ENCODE data around the gene PER2. TPM values are rescaled to one million over a fixed set of nuclear protein-coding genes. Genes with fewer than 3 reads are reported as not detected.

Gene PER2
- total and polyA plus RNA-seq, 2 of the 13 experiments (the other 11 are each of a cell fraction or from before 2014, with no cell fraction given): 5.1 to 9.4 TPM

DNA sequence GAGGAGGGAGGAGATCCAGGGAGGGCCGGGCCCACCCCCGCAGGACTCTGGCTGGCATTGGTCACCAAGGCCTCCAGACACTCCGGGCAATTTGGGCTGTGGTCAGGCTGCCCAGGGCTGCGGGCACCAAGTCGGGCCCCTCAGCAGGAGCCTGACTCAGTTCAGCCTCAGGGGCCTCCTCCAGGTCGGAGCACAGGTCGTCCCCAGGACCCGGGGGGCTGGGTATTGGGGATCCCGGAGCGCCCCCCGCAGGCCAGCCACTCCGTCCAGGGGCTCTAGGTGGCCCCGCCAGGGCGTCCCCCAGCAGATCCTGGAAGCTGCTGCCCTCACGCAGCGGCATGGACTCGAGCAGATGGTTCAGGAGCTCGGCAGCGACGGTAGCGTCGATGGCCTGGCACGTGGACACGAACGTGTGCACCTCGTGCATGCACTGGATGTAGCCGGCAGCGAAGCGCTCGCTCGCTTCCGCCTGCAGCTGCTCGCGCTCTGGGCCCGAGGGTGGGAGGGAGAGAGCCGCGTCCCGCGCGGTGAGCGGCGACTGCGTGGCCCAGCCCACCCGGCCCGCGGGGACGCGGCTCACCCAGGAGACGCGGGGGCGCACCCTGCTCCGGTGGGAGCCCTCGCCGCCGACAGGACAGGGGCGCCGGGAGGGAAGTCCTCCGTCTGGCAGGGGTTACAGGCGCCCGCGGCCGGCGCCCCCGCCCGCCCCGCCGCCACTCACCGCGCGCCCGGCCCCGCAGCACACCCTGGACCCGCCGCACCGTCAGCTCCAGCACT, 49.5 kb downstream of the PER2 start (continued):
- TF ChIP-seq, protein P1, sequence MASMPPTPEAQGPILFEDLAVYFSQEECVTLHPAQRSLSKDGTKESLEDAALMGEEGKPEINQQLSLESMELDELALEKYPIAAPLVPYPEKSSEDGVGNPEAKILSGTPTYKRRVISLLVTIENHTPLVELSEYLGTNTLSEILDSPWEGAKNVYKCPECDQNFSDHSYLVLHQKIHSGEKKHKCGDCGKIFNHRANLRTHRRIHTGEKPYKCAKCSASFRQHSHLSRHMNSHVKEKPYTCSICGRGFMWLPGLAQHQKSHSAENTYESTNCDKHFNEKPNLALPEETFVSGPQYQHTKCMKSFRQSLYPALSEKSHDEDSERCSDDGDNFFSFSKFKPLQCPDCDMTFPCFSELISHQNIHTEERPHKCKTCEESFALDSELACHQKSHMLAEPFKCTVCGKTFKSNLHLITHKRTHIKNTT (CRISPR knock-in tag; IDR thresholded peaks at IDR 0.05): no peak
- TF ChIP-seq ZSCAN20 (CRISPR knock-in tag; IDR thresholded peaks at IDR 0.05; ENCODE audit: borderline replicate concordance): peak; percentile 99
- peak; percentile 99 for TF ChIP-seq ZNF766 (CRISPR knock-in tag; IDR thresholded peaks at IDR 0.05; ENCODE audit: borderline replicate concordance)
- no peak for TF ChIP-seq PHB2 (IDR thresholded peaks at IDR 0.05; ENCODE audit: partially characterized antibody)
- peak; percentile 95; the same call in 1 of the 2 replicates for TF ChIP-seq ATRX (CRISPR knock-in tag; IDR thresholded peaks at IDR 0.05; ENCODE audit: borderline replicate concordance)
- no peak for TF ChIP-seq SIN3B (IDR thresholded peaks at IDR 0.05; ENCODE audit: low read length)
- TF ChIP-seq, protein P2, sequence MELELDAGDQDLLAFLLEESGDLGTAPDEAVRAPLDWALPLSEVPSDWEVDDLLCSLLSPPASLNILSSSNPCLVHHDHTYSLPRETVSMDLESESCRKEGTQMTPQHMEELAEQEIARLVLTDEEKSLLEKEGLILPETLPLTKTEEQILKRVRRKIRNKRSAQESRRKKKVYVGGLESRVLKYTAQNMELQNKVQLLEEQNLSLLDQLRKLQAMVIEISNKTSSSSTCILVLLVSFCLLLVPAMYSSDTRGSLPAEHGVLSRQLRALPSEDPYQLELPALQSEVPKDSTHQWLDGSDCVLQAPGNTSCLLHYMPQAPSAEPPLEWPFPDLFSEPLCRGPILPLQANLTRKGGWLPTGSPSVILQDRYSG (CRISPR knock-in tag; IDR thresholded peaks at IDR 0.05): peak; percentile 99
- TF ChIP-seq HDAC1 (CRISPR knock-in tag; IDR thresholded peaks at IDR 0.05): 0 out of 2 replicates have a peak, but pooled peaks have one; percentile 42
- TF ChIP-seq THYN1 (CRISPR knock-in tag; IDR thresholded peaks at IDR 0.05; ENCODE audit: borderline replicate concordance, low read depth): 0 out of 2 replicates have a peak, but pooled peaks have one; percentile 62
- TF ChIP-seq EED (CRISPR knock-in tag; IDR thresholded peaks at IDR 0.05): peak; percentile 99
- TF ChIP-seq, protein P3, sequence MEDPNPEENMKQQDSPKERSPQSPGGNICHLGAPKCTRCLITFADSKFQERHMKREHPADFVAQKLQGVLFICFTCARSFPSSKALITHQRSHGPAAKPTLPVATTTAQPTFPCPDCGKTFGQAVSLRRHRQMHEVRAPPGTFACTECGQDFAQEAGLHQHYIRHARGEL (CRISPR knock-in tag; IDR thresholded peaks at IDR 0.05): peak; percentile 92
- no peak for TF ChIP-seq GTF3A (CRISPR knock-in tag; conservative IDR thresholded peaks at IDR 0.05)
- TF ChIP-seq, protein P4, sequence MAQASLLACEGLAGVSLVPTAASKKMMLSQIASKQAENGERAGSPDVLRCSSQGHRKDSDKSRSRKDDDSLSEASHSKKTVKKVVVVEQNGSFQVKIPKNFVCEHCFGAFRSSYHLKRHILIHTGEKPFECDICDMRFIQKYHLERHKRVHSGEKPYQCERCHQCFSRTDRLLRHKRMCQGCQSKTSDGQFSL (CRISPR knock-in tag; IDR thresholded peaks at IDR 0.05): peak; percentile 91
- peak; percentile 15 for TF ChIP-seq RBM39 (IDR thresholded peaks at IDR 0.05; ENCODE audit: low read depth, low read length, poor library complexity, severe bottlenecking)
- no peak for TF ChIP-seq ZNF382 (CRISPR knock-in tag; IDR thresholded peaks at IDR 0.05; ENCODE audit: borderline replicate concordance)
- TF ChIP-seq, protein P5, sequence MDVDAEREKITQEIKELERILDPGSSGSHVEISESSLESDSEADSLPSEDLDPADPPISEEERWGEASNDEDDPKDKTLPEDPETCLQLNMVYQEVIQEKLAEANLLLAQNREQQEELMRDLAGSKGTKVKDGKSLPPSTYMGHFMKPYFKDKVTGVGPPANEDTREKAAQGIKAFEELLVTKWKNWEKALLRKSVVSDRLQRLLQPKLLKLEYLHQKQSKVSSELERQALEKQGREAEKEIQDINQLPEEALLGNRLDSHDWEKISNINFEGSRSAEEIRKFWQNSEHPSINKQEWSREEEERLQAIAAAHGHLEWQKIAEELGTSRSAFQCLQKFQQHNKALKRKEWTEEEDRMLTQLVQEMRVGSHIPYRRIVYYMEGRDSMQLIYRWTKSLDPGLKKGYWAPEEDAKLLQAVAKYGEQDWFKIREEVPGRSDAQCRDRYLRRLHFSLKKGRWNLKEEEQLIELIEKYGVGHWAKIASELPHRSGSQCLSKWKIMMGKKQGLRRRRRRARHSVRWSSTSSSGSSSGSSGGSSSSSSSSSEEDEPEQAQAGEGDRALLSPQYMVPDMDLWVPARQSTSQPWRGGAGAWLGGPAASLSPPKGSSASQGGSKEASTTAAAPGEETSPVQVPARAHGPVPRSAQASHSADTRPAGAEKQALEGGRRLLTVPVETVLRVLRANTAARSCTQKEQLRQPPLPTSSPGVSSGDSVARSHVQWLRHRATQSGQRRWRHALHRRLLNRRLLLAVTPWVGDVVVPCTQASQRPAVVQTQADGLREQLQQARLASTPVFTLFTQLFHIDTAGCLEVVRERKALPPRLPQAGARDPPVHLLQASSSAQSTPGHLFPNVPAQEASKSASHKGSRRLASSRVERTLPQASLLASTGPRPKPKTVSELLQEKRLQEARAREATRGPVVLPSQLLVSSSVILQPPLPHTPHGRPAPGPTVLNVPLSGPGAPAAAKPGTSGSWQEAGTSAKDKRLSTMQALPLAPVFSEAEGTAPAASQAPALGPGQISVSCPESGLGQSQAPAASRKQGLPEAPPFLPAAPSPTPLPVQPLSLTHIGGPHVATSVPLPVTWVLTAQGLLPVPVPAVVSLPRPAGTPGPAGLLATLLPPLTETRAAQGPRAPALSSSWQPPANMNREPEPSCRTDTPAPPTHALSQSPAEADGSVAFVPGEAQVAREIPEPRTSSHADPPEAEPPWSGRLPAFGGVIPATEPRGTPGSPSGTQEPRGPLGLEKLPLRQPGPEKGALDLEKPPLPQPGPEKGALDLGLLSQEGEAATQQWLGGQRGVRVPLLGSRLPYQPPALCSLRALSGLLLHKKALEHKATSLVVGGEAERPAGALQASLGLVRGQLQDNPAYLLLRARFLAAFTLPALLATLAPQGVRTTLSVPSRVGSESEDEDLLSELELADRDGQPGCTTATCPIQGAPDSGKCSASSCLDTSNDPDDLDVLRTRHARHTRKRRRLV (CRISPR knock-in tag; IDR thresholded peaks at IDR 0.05): peak; percentile 73; the same call in 1 of the 2 replicates
- TF ChIP-seq MIER3 (CRISPR knock-in tag; IDR thresholded peaks at IDR 0.05; ENCODE audit: borderline replicate concordance): peak; percentile 72; the same call in 1 of the 2 replicates
- no peak for TF ChIP-seq RCOR2 (CRISPR knock-in tag; IDR thresholded peaks at IDR 0.05)
- TF ChIP-seq KLF11 (CRISPR knock-in tag; IDR thresholded peaks at IDR 0.05): peak; percentile 97
